Natural killer cell treated with Interleukin-12 subunit alpha and Interleukin-12 subunit beta and Interleukin-15 and Interleukin-18, amount 100 ng/mL, for 72 hours (primary cell): ENCODE measurements around the gene NLRP12. TPM values are rescaled to one million over a fixed set of nuclear protein-coding genes. Genes with fewer than 3 reads are reported as not detected.
A peak's percentile ranks its signal among the peaks of the same experiment; 100 is the strongest.

ENCODE experiments used
- ATAC-seq, 2 donors: fragments of 150-1000 bp; cut with Tn5 transposase in 1 of 2; sonication (Bioruptor Pico), chemical (Tn5 transposase) in 1 of 2; 2 replicates each; pipeline ENCODE4 v1.10.0; 2021
- DNase-seq: peaks from one replicate; pipeline ENCODE4 v3.0.0; 2022; ENCODE audit warnings: low spot score
- H3K27ac Mint-ChIP-seq, 2 donors: 1 replicate in 1 of 2; 2 replicates in 1 of 2; pipeline ENCODE4 v1.8.0; 2022; ENCODE audit warnings: mixed read lengths in 2 of 2, mild to moderate bottlenecking in 1 of 2, moderate library complexity in 1 of 2
- H3K27me3 Mint-ChIP-seq, 2 donors: 1 replicate in 1 of 2; 2 replicates in 1 of 2; pipeline ENCODE4 v1.8.0; 2022; ENCODE audit warnings: mixed read lengths in 2 of 2
- H3K36me3 Mint-ChIP-seq: one replicate; pipeline ENCODE4 v1.8.0; 2022; ENCODE audit warnings: mixed read lengths
- H3K4me1 Mint-ChIP-seq, 2 donors: 1 replicate in 1 of 2; 2 replicates in 1 of 2; pipeline ENCODE4 v1.8.0; 2022; ENCODE audit warnings: low read depth in 2 of 2, mixed read lengths in 2 of 2, mild to moderate bottlenecking in 1 of 2
- H3K4me3 Mint-ChIP-seq: one replicate; pipeline ENCODE4 v1.8.0; 2022; ENCODE audit warnings: mixed read lengths
- H3K9me3 Mint-ChIP-seq: 2 replicates; pipeline ENCODE4 v1.8.0; 2022; ENCODE audit warnings: mixed read lengths
- total RNA-seq, 2 donors: library from RNA; stranded (reverse); gene quantifications; one replicate each; pipeline ENCODE4 v1.2.3, GENCODE V29; 2022

Gene NLRP12
- total RNA-seq, 2 donors from 2014 or later, result 3.0 TPM; not detected in 1

- no peak for ATAC-seq
Observed at GRCh38 chr19:53813996-53814395, 10.1 kb downstream of the NLRP12 start.

GRCh38 chr19:53812335-53812734 is 11.8 kb downstream of the NLRP12 start:
- ATAC-seq (no peak), DNase-seq (no peak)
- H3K4me1 Mint-ChIP-seq, result no peaks in the 10 kb centered on the region
- H3K9me3 Mint-ChIP-seq, result no peaks in the 10 kb centered on the region
- H3K4me3 Mint-ChIP-seq, result no peak overlapping the region
- no peak overlapping the region for H3K27ac Mint-ChIP-seq
- no peaks in the 10 kb centered on the region for H3K27me3 Mint-ChIP-seq
- H3K36me3 Mint-ChIP-seq, result no peaks in the 10 kb centered on the region

More at GRCh38 chr19:53813996-53814395, 10.1 kb downstream of the NLRP12 start:
- Mint-ChIP-seq H3K9me3 (no peaks in the 10 kb centered on the region), H3K4me1 (no peaks in the 10 kb centered on the region), H3K27me3 (no peaks in the 10 kb centered on the region), H3K4me3 (no peak overlapping the region), H3K36me3 (no peaks in the 10 kb centered on the region), H3K27ac (no peak overlapping the region)
- DNase-seq, result peak; percentile 16

GRCh38 chr19:53810891-53811290 is 13.2 kb downstream of the NLRP12 start:
- Mint-ChIP-seq H3K36me3 (no peaks in the 10 kb centered on the region), H3K27me3 (no peaks in the 10 kb centered on the region), H3K9me3 (no peaks in the 10 kb centered on the region), H3K4me3 (no peak overlapping the region), H3K4me1 (no peaks in the 10 kb centered on the region), H3K27ac (no peak overlapping the region)
- ATAC-seq, result peak; percentile 17 to 36
- DNase-seq, result no peak

- H3K27ac Mint-ChIP-seq, result no peak overlapping the region
- DNase-seq (no peak), ATAC-seq (peak in 1 of 2 donors; percentile 52)
- no peaks in the 10 kb centered on the region for H3K4me1 Mint-ChIP-seq
- no peaks in the 10 kb centered on the region for H3K9me3 Mint-ChIP-seq
- no peaks in the 10 kb centered on the region for H3K27me3 Mint-ChIP-seq
- no peaks in the 10 kb centered on the region for H3K36me3 Mint-ChIP-seq
- no peak overlapping the region for H3K4me3 Mint-ChIP-seq
Observed at GRCh38 chr19:53810187-53810546, 13.9 kb downstream of the NLRP12 start.

- Mint-ChIP-seq H3K27me3 (no peaks in the 10 kb centered on the region), H3K27ac (no peak overlapping the region), H3K9me3 (no peaks in the 10 kb centered on the region), H3K36me3 (no peaks in the 10 kb centered on the region), H3K4me3 (no peak overlapping the region), H3K4me1 (no peaks in the 10 kb centered on the region)
- DNase-seq (no peak), ATAC-seq (no peak)
Observed at GRCh38 chr19:53809518-53810186, 14.5 kb downstream of the NLRP12 start.

- Mint-ChIP-seq H3K27me3 (no peaks in the 10 kb centered on the region), H3K9me3 (no peaks in the 10 kb centered on the region), H3K4me1 (no peaks in the 10 kb centered on the region), H3K36me3 (no peaks in the 10 kb centered on the region), H3K27ac (no peak overlapping the region), H3K4me3 (no peak overlapping the region)
- DNase-seq (no peak), ATAC-seq (no peak)
Observed at GRCh38 chr19:53808710-53809125, 15.4 kb downstream of the NLRP12 start.

GRCh38 chr19:53801257-53801656 is 22.9 kb downstream of the NLRP12 start:
- no peaks in the 10 kb centered on the region for H3K4me1 Mint-ChIP-seq
- H3K27ac Mint-ChIP-seq, result no peak overlapping the region
- ATAC-seq (no peak), DNase-seq (no peak)
- peaks cover 0 to 3% of the 10 kb centered on the region in 2 donors for H3K27me3 Mint-ChIP-seq
- H3K9me3 Mint-ChIP-seq, result no peaks in the 10 kb centered on the region
- H3K36me3 Mint-ChIP-seq, result no peaks in the 10 kb centered on the region
- H3K4me3 Mint-ChIP-seq, result no peak overlapping the region

GRCh38 chr19:53795019-53795418 is 29.1 kb downstream of the NLRP12 start:
- DNase-seq, result no peak
- peaks cover 0 to 4% of the 10 kb centered on the region in 2 donors for H3K4me1 Mint-ChIP-seq
- no peak for ATAC-seq
- H3K9me3 Mint-ChIP-seq, result no peaks in the 10 kb centered on the region
- no peaks in the 10 kb centered on the region for H3K36me3 Mint-ChIP-seq
- peaks cover 0 to 3% of the 10 kb centered on the region in 2 donors for H3K27me3 Mint-ChIP-seq
- no peak overlapping the region for H3K4me3 Mint-ChIP-seq
- H3K27ac Mint-ChIP-seq, result no peak overlapping the region

- Mint-ChIP-seq H3K36me3 (no peaks in the 10 kb centered on the region), H3K4me1 (peaks cover 0 to 4% of the 10 kb centered on the region in 2 donors), H3K9me3 (no peaks in the 10 kb centered on the region), H3K4me3 (no peak overlapping the region), H3K27ac (no peak overlapping the region), H3K27me3 (no peaks in the 10 kb centered on the region)
- peak; percentile 83 for DNase-seq
- peak; percentile 97 for ATAC-seq
Observed at GRCh38 chr19:53792721-53793433, 31.2 kb downstream of the NLRP12 start.

GRCh38 chr19:53789708-53790678 is 34.1 kb downstream of the NLRP12 start:
- ATAC-seq, result no peak

GRCh38 chr19:53787266-53787665 is 36.8 kb downstream of the NLRP12 start:
- DNase-seq (no peak), ATAC-seq (no peak)
- H3K27ac Mint-ChIP-seq, result no peak overlapping the region
- H3K36me3 Mint-ChIP-seq, result no peaks in the 10 kb centered on the region
- no peaks in the 10 kb centered on the region for H3K4me1 Mint-ChIP-seq
- H3K27me3 Mint-ChIP-seq, result peaks cover 6 to 8% of the 10 kb centered on the region in 2 donors
- no peaks in the 10 kb centered on the region for H3K9me3 Mint-ChIP-seq
- H3K4me3 Mint-ChIP-seq, result no peak overlapping the region

More at GRCh38 chr19:53789708-53790678, 34.1 kb downstream of the NLRP12 start:
- DNase-seq, result no peak
- no peaks in the 10 kb centered on the region for H3K36me3 Mint-ChIP-seq
- H3K27me3 Mint-ChIP-seq, result peaks cover 6 to 8% of the 10 kb centered on the region in 2 donors
- H3K9me3 Mint-ChIP-seq, result no peaks in the 10 kb centered on the region
- peaks cover 0 to 4% of the 10 kb centered on the region in 2 donors for H3K4me1 Mint-ChIP-seq
- no peak overlapping the region for H3K4me3 Mint-ChIP-seq
- no peak overlapping the region for H3K27ac Mint-ChIP-seq

- H3K27me3 Mint-ChIP-seq, result peaks cover 6 to 8% of the 10 kb centered on the region in 2 donors
- H3K27ac Mint-ChIP-seq, result no peak overlapping the region
- H3K4me3 Mint-ChIP-seq, result no peak overlapping the region
- DNase-seq (no peak), ATAC-seq (no peak)
- no peaks in the 10 kb centered on the region for H3K4me1 Mint-ChIP-seq
- H3K36me3 Mint-ChIP-seq, result no peaks in the 10 kb centered on the region
- H3K9me3 Mint-ChIP-seq, result no peaks in the 10 kb centered on the region
Observed at GRCh38 chr19:53786744-53787143, 37.4 kb downstream of the NLRP12 start.

GRCh38 chr19:53785196-53785889 is 38.8 kb downstream of the NLRP12 start:
- ATAC-seq (no peak), DNase-seq (no peak)
- H3K27me3 Mint-ChIP-seq, result peaks cover 6 to 8% of the 10 kb centered on the region in 2 donors
- no peaks in the 10 kb centered on the region for H3K9me3 Mint-ChIP-seq
- H3K4me1 Mint-ChIP-seq, result no peaks in the 10 kb centered on the region
- no peak overlapping the region for H3K4me3 Mint-ChIP-seq
- H3K27ac Mint-ChIP-seq, result no peak overlapping the region
- H3K36me3 Mint-ChIP-seq, result no peaks in the 10 kb centered on the region
